ENCODE measurements around the gene EFS.

DNA sequence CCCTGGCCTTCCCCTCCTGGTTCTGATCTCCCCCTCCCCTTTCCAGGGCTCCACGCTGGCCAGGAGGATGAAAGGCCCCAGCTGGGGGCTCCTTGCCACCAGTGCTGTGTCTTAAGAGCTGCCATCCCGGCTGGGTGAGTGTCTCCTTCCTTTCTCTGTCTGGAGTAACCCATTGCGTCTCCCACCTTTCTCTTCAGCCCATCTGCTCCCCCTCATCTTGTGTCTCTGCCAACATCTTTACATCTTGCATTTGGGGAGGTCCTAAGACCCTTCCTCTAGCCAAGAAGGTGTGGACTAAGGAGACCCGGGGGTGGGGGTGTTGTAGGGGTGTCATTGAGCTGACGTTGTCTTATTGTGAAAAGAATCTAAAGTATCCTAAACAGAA lies 57.8 kb downstream of the EFS start:
- TF ChIP-seq, protein P1, sequence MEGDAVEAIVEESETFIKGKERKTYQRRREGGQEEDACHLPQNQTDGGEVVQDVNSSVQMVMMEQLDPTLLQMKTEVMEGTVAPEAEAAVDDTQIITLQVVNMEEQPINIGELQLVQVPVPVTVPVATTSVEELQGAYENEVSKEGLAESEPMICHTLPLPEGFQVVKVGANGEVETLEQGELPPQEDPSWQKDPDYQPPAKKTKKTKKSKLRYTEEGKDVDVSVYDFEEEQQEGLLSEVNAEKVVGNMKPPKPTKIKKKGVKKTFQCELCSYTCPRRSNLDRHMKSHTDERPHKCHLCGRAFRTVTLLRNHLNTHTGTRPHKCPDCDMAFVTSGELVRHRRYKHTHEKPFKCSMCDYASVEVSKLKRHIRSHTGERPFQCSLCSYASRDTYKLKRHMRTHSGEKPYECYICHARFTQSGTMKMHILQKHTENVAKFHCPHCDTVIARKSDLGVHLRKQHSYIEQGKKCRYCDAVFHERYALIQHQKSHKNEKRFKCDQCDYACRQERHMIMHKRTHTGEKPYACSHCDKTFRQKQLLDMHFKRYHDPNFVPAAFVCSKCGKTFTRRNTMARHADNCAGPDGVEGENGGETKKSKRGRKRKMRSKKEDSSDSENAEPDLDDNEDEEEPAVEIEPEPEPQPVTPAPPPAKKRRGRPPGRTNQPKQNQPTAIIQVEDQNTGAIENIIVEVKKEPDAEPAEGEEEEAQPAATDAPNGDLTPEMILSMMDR (conservative IDR thresholded peaks at IDR 0.05): no peak
- 0 out of 2 replicates have a peak, but pooled peaks have one; percentile 47 for TF ChIP-seq ZFX (IDR thresholded peaks at IDR 0.05)

Measured in C4-2B (cell line).